DMS53 (cell line): Measurements from ENCODE around the gene SH3BP5L.

Experiments
- DNase-seq: peaks from one replicate; lab custom pipeline; 2025; lab: John Stamatoyannopoulos, UW

SH3BP5L gene

DNA sequence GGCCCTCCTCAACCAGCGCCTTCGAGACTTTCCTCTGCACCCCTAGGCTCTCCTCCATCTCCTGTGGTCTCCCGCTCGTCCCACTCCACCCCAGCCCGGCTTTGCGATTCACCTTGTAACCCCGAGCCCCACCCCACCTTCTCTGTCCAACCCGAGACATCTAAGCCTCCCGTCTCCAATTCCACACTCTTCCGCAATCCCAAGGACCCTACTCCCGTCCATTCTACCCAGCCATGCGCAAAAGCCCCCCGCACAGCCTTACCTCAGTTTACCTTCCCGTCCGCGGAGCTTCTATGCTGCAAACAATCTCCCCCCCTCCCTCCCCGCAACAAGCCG lies 174 bp downstream of the SH3BP5L start:
- no peak for DNase-seq

DNA sequence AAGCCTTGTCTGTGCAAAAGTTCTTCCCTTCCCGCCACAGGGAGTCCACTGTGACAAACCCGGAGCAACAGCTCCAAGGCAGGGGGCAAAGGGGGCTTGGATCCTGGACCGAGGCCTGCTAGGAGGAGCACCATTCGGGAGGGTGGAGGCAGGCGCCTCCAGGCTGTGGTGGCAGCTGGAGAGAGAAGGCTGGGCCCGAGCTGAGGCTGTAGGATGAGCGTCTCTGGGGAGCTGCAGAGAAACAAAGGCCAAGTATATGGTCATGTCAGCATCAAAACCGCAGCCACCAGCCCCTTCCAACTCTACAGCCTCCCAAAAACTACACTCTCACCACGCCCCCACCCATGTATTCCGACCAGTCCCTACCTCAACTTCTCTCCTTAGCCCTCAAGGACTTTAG lies 579 bp downstream of the SH3BP5L start:
- no peak for DNase-seq

DNA sequence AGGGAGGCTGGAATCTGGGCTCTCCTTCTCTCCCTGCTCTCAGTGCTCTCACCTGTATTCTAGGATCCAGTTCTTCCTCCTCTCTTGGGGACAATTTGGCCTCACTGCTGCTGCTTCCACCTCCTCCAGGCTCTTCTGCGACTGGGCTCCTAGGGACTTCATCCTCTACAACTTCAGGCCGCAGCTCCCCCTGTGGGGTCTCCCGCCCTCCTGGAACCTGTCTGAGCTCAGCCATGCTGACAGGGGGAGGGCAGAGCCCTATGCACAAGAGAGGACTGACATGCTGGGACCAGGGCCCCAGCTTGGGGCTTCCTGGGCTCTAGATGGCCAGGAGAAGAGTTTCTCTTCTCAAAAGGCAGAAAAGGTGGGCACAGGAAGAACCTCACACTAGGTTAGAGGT lies 1.0 kb downstream of the SH3BP5L start:
- DNase-seq: no peak

DNA sequence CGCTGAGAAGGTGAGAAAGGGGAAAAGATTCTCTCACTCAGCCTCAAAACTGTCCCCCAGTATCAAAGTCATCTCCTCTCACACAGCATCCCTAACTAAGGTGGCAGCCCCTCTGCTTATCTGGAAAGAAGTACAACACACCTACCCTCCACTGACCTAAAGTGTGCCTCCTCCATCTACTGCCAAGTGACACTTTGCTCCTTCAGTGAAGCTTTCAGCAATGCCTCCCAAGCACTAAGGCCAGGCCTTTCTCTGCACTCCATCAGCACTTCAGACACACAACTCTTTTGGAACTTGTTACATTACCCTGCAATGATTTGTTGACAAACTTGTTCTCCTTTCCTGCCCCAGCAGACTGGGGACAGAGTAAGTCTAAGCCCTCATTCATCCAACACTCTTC lies 1.4 kb downstream of the SH3BP5L start:
- DNase-seq: no peak

DNA sequence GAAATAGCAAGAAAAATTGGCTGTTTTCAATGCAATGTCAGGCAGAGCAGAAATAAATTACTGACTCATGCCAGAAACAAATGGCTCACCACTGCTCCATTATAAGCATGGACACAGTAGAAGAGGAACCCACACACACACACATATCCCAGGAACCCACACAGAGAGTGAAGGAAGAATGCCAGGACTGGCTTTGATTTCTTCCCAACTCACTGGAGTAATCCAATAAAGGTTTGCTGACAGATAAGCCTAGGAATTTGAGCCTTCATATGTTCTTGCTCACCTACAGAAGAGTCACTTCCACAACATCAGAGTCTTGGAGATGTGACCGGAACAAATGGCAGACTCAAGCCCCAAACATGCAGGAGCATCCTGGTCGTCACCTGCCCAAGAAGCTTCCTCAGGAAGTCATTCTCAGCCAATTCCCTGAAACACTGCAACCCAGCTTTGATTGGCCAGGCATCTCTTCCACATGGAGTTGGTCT lies 2.2 kb downstream of the SH3BP5L start:
- no peak for DNase-seq

DNA sequence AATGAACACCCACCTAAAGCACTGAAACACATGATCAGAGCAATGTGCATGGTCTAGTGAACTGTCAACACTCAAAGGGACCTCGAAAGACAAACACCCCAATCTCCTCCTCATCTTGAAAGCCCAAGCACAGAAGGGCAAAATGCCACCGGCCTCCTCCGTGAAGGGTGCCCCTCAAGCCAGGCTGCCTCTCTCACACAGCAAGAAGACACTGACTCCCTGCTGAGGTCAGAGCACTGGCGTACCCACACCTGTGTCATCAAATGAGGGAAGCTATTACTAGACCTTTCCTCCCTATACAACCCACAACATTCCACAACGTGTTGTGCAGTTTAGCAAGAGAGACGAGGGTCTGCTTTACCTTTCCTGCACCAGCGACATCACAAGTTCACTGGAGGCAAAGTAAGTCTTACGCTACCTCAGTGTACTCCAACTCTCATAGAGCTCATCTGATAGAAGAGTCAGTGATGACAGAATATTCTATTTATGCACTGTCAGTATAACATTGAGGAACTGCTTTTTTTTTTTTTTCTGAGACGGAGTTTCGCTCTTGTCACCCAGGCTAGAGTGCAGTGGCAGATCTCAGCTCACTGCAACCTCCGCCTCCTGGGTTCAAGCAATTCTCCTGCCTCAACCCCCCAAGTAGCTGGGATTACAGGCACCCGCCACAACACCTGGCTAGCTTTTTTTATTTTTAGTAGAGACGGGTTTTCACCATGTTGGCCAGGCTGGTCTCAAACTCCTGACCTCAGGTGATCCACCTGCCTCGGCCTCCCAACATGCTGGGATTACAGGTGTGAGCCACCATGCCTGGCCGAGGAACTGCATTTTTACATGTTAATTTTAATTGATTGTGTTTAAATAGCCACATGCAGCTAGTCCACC lies 3.3 kb downstream of the SH3BP5L start:
- no peak for DNase-seq

DNA sequence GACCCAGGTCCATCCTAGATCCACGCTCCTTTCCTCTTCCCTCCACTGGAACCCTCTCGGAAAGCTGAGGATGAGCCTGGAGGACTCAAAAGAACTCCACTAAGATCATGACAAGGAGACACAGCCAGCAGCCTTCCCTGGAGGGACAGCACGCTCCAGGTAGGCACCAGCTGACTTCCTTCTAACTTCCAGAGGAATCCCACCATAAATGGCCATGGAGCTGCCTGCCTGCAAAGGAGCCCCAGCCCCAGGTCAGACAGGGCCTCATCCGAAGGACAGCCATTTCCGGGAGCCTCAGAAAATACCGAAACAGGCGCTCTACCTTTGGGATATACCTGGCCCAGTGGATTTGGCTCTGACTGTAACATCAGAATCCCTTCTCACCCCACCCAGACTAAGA lies 4.1 kb downstream of the SH3BP5L start:
- no peak for DNase-seq

DNA sequence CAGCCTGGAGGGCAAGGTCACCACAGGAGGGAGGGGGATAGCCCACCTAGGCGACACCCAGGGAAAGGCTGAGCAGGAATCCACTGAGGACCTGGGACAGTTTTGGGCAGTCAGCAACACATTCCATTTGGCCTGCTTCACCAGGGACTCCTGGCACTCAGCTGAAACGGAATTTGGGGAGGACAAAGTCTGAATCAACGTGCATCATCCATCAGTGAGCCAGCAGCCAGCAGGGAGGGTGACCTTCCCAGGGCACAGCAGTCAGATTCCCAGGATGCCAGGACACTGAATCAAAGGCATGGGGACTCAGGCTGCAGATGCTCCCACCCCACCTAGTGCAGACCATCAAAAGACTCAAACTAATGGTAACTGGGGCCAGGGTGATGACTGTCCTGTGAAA lies 4.6 kb downstream of the SH3BP5L start:
- DNase-seq: no peak

DNA sequence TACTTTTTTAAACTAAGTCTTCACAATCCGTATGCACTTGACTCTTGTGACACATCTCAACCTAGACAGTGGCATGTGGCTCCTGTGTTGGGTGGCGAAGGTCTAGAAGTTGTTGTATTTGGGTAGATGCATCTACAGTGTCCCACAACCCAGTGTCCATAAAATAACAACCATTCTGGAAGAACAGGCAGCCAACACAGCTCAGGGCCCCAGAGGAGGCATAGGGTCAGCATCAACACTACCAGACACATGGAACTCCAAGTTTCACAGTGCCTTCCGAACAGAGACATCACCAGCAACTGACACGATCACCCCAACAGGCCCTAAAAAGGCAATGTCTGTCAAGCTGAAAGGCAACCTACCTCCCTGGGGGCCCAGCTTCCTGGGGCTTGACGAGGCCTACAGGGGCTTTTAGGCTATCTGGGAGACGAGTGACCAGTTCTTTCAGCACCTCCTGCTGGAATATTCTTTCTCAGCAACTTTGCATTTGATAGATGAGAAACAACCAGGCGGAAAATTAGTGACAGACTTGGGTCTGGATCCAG lies 5.6 kb downstream of the SH3BP5L start:
- DNase-seq: no peak

DNA sequence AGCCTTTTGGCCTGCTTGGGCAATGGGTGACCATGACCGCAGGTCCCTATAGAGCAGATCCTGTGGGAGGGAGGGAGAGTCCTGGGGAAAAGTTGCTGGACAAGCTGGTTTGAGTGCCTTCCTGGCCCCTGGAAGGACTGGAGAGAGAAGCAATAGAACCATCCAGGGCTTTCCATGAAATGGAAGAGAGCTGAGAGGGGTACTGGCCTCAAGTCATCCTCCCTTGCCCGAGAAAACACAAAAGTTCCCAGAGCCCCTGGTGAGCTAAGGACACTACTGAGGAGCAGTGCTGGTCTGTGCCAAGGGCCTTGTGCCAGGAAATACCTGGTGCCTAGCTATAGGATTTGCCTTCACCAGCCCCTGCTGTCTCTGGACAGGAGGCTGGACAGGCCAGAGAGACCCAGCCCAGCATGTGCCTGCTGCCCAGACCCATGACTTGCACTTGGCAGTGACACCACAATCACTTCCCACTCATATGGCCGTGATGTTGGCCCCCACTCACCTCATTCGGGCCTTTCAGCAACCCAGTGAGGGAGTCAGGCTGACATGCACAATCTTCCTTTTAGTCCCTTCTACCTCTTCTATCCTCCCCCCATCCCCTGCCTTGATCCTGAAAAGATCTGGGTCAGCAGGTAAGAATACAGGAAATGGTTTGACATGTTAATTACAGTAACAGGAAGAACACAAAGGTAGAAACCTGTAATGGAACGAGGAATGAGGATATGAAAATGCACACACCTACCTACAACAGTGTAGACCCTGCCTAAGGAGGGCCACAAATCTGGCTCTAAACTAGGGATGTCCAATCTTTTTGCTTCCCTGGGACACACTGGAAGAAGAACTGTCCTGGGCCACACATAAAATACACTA lies 7.0 kb downstream of the SH3BP5L start:
- no peak for DNase-seq

DNA sequence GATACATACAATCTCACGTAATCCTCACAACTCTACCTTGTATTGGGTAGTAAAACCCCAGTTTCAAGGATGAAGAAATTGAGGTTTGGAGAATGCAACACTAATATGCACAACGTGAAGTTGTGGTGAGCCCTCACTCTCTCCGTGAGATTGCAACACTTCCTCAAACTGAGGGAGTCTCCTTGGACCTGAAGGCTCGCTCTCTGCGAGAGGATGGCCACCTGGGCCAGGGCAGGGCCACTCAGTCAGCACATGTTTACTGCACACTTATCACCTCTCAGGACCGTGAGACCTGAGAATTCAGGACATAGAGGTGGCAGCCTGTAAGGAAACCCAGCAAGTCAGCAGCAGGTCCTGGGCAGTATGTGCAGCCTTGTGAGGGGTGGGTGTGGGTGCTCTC lies 8.7 kb downstream of the SH3BP5L start:
- no peak for DNase-seq

DNA sequence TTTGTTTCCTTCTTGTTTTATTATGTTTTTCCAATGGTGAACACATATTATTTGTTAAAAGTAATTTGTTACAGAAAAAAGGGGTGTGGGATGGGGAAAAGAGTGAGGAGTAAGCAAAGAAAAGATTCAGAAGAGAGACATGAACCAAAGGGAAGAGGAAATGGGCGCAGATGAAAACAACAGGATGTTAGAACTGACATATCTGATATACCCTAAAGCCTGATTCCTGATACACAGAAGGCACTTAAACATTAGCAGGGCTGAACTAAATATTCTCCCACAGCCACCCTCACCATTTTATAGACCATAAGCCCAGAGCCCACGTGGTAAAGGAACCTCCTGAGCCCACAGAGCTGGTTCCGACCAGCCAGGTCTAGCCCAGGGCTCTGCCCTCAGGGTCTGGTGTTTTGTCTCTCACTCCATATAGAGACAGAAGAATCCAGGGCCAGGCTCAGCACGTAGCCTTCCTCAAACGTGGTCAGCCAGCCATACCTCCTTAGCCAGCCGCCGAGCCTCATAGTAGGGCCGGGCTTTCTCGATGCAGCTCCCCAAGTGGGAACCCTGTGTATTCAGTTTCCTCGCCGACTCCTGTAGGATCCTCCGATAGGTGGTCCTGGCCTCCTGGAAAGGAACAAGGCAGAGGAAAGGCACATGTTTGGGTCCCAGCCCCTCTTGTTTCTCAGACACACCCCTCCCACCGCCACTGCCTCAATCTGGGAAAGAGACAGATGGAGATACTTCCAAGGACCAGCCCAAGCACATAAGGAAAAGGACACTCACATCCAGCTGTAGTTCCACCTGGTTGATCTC lies 9.5 kb downstream of the SH3BP5L start:
- no peak for DNase-seq

DNA sequence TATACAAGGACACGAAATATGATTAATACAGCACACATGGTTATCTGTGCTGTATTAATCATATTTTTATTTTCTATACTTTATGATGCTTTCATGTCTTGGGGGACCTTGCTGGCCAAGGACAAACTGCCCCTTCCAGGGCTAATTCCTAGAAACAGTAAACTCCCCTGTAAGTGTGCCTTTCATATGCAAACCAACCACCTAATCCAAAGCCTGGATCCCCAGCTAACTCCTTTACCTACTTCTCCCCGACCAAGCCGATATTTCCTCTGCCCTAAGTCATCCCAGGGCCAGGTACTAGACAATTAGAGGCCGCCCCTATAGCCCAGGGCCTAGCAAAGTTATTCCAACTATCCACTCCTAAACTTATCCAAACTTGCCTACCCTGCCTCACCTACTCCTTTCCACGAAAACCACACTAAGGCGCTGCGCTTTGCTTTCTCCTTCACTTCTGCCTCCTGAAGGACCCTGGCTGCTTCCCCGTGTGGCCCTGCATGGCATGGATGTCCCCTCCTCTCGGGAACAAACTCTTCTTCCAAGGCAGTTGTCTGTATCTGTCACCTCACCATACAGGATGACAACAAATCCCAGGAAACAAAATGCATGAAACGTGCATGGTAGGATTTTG lies 10.2 kb downstream of the SH3BP5L start:
- DNase-seq: no peak

DNA sequence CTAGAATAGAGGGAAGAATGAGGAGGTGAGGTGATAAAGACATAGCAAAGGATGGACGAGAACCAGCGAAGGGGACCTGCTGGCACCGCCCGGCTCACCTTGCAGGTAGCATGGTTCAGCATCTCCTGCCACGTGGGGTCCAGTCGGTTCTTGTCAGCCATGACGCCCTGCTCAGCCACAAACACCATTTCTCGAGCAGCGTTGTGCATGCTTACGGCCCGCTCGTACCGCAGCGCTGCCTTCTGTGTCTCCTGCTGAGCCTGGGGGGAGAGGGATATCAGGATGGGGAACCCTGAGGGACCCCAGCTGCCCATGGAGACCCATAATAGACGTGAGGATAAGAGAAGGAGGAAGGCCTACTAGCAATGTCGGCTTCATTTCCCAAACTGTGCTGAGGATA lies 11.4 kb downstream of the SH3BP5L start:
- no peak for DNase-seq

DNA sequence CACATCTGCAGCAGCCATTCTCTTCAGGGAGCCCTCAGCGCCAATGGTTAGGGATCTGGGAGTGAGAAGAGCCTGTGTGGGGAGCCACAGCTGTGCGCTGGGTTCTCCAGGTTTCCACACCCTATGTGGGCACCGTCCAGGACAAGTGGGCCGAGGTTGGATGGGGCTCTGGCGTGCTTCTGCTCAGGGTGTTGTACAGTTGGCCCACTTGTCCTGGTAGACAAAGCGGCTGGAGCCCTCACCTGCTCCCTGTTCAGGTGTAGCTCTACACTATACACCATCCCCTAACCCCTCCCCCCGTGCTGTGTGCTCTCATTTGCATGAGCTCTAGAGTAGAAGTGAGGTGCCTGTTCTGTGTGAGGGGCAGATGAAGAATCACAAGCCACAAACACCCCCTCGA lies 12.2 kb downstream of the SH3BP5L start:
- DNase-seq: no peak

DNA sequence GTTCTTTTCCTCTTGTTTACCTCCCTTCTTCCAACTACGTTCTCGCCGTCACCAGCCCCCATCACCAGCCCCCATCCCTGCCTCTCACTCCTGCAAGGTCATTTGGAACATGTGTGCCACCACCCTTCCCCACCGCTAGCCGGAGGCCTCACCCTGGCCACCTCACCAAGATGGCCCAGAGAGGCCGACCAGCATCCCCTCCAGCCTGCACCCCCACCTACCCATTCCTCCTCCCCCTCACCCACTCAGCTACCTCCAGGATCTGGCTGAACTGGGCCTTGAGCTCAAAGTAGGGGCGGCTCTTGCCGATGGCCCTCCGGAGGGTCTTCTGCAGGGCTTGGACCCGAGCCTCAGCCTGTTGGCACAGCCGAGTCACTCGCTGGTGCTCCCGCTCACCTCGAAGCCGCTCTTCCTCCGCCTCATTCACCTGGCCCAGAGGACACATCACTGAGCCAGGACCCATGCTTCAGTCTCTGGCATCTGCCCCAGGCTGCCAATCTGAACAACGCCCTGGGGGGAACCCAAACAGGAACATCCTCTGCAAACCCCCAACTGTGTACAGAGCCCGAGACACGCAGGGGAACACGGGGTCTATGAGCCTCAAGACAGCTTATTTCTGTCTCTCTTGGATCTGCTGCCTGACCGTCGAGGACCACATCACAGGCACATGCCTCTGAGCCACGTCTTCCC lies 12.8 kb downstream of the SH3BP5L start:
- DNase-seq: no peak

DNA sequence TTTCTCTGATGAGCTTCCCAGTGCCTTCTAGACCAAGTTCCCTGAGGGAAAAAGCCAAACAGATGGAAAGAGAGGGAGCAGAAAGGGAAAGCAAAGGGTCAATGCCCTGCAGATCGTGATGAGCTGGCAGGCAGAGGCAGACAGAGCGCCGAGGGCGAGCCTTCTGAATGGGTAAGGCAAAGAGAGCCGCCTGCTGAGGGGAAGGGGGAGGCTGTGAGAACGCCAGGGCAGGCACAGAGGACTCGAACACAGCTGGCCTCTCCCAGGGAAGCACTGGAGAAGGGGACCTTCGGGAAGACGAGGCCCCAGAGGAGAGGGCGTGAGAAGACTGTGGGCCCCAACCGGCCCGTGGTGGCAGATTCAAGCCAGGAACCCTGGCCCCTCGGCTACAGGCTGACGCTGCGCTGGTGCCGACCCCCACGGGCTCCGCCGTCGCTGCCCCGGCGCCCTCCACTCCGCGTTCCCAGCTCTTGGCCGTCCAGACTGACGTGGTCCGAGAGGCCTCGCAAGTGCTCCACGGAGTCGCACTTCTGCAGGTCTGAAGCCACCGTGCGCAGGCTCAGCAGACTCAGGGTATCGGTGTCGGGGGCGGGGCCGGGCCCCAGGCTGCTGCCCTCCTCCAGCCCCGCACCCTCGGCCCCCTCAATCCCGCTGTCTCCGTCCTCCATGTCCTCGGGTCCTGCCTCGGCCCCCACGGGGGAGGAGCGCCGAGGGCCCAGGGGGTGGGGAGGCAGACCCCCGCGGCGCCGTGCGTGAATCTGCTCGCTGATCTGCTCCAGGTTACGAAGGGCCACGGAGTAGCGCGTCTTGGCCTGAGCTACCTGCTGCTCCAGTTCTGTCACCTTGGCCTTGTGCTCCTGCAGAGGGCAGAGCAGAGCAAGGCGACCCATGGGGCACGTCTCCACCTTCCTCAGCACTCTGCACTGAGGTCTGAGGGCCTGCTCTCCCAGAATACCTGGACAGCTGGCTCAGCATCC lies 13.9 kb downstream of the SH3BP5L start:
- DNase-seq: peak; percentile 31

DNA sequence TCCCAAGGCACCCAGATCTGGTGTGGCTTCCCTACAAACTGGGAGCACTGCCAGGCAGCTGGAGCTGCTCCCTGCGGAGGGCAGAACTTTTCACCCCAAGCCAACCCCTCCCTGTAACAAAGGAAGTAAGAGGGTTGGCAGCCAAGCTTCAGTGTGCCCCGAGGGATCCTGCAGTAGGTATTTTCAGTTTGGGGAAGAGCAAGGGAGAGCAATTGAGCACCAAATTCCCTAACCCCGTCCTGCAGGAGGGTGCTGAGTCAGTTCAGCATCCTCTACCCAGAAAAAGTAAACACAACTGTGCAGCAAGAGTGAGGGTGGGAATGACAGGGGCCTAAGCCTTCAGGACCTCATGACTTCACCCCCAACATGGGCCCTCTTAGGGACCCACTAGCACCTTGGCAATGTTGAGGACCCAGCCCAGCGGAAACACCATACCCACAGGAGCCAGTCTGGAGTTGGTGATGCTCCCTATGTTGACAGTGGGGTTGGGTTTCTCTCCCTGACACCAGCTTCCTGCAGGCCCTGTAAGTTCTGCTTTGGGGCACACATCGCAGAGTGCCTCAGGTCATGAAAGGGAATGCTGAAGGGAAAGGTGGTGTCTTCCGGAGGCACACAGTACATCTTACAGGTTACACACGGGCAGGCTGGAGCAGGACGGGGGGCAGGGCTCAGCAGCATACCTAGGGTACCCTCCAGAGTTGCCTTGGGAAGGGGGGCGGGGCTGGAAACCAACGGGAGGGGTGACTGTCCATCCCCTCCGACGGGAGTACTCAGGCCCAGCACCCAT lies 14.8 kb downstream of the SH3BP5L start:
- no peak for DNase-seq
